Nephron progenitor cell (in vitro differentiated cells): ENCODE results near the gene CD36.

Experiments
- DNase-seq: peaks from one replicate; pipeline ENCODE4 v3.0.0; 2021
- H3K27ac Mint-ChIP-seq: 2 replicates; pipeline ENCODE4 v1.8.0; 2021; ENCODE audit warnings: mild to moderate bottlenecking, moderate library complexity, mixed read lengths
- H3K27me3 Mint-ChIP-seq: 2 replicates; pipeline ENCODE4 v1.8.0; 2021; ENCODE audit warnings: mild to moderate bottlenecking, low read depth, mixed read lengths; ENCODE audit not compliant: poor library complexity
- H3K36me3 Mint-ChIP-seq: 2 replicates; pipeline ENCODE4 v1.8.0; 2021; ENCODE audit warnings: low read depth, mixed read lengths
- H3K4me1 Mint-ChIP-seq: 2 replicates; pipeline ENCODE4 v1.8.0; 2021; ENCODE audit warnings: mixed read lengths
- H3K4me3 Mint-ChIP-seq: 2 replicates; pipeline ENCODE4 v1.8.0; 2021; ENCODE audit warnings: mild to moderate bottlenecking, moderate library complexity, mixed read lengths
- H3K9me3 Mint-ChIP-seq: 2 replicates; pipeline ENCODE4 v1.8.0; 2021; ENCODE audit warnings: mild to moderate bottlenecking, moderate library complexity, mixed read lengths
- CTCF ChIP-seq: fragments of 200-600 bp; sonication (generic); IDR thresholded peaks from 2 replicates; pipeline ENCODE4 v1.5.0; 2021; ENCODE audit warnings: antibody characterized with exemption

CD36 gene

DNA sequence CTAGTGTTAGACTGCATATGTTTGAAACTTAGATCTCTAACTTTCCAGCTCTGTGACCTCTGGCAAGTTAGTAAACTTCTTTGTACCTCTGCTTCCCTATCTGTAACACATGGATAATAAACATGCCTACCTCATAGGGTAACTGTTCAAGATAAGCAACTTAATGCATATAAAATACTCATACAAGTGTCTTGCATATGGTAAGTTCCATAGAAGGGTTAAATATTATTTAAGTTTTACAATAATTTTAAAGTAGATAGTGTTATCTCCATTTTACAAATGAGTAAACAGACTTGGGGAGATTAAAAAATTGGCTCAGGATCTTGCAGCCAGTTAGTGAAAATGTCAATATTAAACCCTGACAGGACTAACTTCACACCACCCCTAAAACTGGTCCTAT is 30.1 kb upstream of the CD36 start:
- TF ChIP-seq CTCF = no peak
- Mint-ChIP-seq H3K27me3 (no peaks in the 10 kb centered on the region), H3K4me3 (no peak overlapping the region), H3K27ac (no peak overlapping the region), H3K4me1 (no peaks in the 10 kb centered on the region), H3K9me3 (no peaks in the 10 kb centered on the region), H3K36me3 (no peaks in the 10 kb centered on the region)
- DNase-seq = no peak

- no peaks in the 10 kb centered on the region for H3K36me3 Mint-ChIP-seq
- H3K4me1 Mint-ChIP-seq = peaks cover 3% of the 10 kb centered on the region
- no peak overlapping the region for H3K4me3 Mint-ChIP-seq
- DNase-seq = no peak
- no peak overlapping the region for H3K27ac Mint-ChIP-seq
- H3K9me3 Mint-ChIP-seq = no peaks in the 10 kb centered on the region
- no peak for TF ChIP-seq CTCF
- no peaks in the 10 kb centered on the region for H3K27me3 Mint-ChIP-seq
Measured at GRCh38 chr7:80609751-80610150, 28.7 kb upstream of the CD36 start.

DNA sequence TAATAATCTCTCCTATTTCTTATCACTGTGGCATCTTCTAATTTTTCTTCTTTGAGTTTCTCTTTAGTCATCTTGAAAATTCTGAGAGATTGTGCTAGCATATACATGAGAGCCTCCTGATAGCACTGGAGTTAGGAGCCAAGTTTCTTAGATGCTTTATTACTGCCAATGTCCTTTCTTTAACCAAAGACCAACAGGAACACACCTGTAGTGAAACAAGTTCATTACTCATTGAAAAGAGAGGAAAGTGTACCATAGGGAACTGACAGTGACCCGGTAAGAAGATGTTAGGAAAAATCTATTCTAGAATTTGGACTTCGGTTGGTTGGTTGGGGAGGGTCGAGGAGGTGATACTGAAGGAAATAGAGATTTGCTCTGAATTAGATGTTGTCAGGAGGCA is 27.1 kb upstream of the CD36 start:
- Mint-ChIP-seq H3K9me3 (no peaks in the 10 kb centered on the region), H3K27ac (peak overlapping the region; percentile 15), H3K4me1 (peaks cover 12% of the 10 kb centered on the region), H3K36me3 (no peaks in the 10 kb centered on the region), H3K27me3 (no peaks in the 10 kb centered on the region), H3K4me3 (no peak overlapping the region)
- no peak for DNase-seq
- TF ChIP-seq CTCF = no peak

GRCh38 chr7:80611779-80612178 is 26.7 kb upstream of the CD36 start:
- Mint-ChIP-seq H3K27ac (no peak overlapping the region), H3K4me1 (peaks cover 12% of the 10 kb centered on the region), H3K36me3 (no peaks in the 10 kb centered on the region), H3K4me3 (no peak overlapping the region), H3K27me3 (no peaks in the 10 kb centered on the region), H3K9me3 (no peaks in the 10 kb centered on the region)
- no peak for DNase-seq
- no peak for TF ChIP-seq CTCF

DNA sequence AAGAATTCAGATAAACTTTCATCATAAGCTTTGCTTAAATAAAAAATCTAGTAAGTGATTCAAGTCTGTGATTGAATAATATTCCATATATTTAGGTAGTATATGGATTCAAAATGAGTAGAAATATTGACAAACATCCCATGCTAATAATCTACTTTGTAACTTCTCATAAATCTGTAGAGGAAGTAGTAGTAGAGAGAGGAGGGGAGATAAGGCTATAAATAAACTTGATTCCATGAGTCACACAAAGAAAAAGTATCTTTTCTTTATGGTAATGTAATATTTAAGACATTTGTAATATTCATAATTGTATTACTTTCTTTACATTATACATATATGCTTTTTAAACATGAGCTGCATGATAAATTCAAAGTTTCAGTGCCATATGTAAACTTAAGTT is 25.6 kb upstream of the CD36 start:
- Mint-ChIP-seq H3K4me1 (peaks cover 12% of the 10 kb centered on the region), H3K4me3 (no peak overlapping the region), H3K27ac (no peak overlapping the region), H3K9me3 (no peaks in the 10 kb centered on the region), H3K36me3 (no peaks in the 10 kb centered on the region), H3K27me3 (no peaks in the 10 kb centered on the region)
- TF ChIP-seq CTCF = no peak
- DNase-seq = no peak

DNA sequence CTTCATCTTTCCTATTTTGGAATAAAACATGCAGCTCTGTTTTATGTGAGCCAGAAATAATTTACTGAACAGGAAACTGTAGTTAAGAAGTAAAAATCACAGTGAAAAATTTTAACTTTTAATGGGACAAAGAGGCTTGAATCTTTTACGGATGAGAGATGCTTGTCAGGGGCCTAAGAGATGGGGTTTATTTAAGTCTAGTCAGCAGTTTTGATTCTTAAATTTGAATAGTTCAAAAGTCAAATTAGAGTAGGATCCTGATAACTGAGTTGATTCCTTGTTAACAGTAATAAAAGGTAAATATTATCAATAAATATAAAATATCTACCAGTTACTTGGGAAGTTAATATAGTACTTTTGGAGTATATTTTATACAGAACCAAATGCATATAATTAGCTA is 24.9 kb upstream of the CD36 start:
- Mint-ChIP-seq H3K4me3 (no peak overlapping the region), H3K27me3 (no peaks in the 10 kb centered on the region), H3K36me3 (peaks cover 3% of the 10 kb centered on the region), H3K4me1 (peaks cover 12% of the 10 kb centered on the region), H3K27ac (no peak overlapping the region), H3K9me3 (peaks cover 5% of the 10 kb centered on the region)
- DNase-seq = no peak
- no peak for TF ChIP-seq CTCF
